HepG2 (cell line): ENCODE data around the gene RARA. TPM values are rescaled to one million over a fixed set of nuclear protein-coding genes. Genes with fewer than 3 reads are reported as not detected.

Experiments used
- ADNP ChIP-seq: sonication (generic); formaldehyde crosslinking; IDR thresholded peaks from 2 replicates; pipeline ENCODE4 v1.4.0; 2020; ENCODE audit warnings: missing genetic modification reagents
- CEBPG ChIP-seq: IDR thresholded peaks from 2 replicates; pipeline ENCODE4 v1.6.1; 2016
- NR2F1 ChIP-seq, 2 experiments: fragments of 450-650 bp in 1 of 2; formaldehyde crosslinking in 1 of 2; IDR thresholded peaks; 2 replicates each; pipeline versions ENCODE4 v1.5.0 to v1.6.1; 2016 to 2020; ENCODE audit warnings: mild to moderate bottlenecking in 1 of 2, missing compliant biosample characterization in 1 of 2, missing genetic modification reagents in 1 of 2, moderate library complexity in 1 of 2
- PAF1 ChIP-seq: IDR thresholded peaks from 2 replicates; pipeline ENCODE4 v1.6.1; 2016; ENCODE audit warnings: missing genetic modification reagents, missing compliant biosample characterization
- PRDM4 ChIP-seq: sonication (generic); formaldehyde crosslinking; IDR thresholded peaks from 2 replicates; pipeline ENCODE4 v1.9.0; 2021; ENCODE audit warnings: missing genetic modification reagents, borderline replicate concordance
- RNF2 ChIP-seq: fragments of 450-650 bp; conservative IDR thresholded peaks from 2 replicates; pipeline ENCODE4 v1.6.1; 2016; ENCODE audit warnings: low read depth
- STAG1 ChIP-seq: sonication (generic); formaldehyde crosslinking; IDR thresholded peaks from 2 replicates; pipeline ENCODE4 v1.4.0; 2020; ENCODE audit warnings: missing genetic modification reagents
- ZNF18 ChIP-seq: sonication (generic); formaldehyde crosslinking; IDR thresholded peaks from 2 replicates; pipeline ENCODE4 v1.8.0; 2022; ENCODE audit warnings: mild to moderate bottlenecking, missing genetic modification reagents; ENCODE audit not compliant: insufficient replicate concordance
- ZNF331 ChIP-seq: sonication (generic); formaldehyde crosslinking; IDR thresholded peaks from 2 replicates; pipeline ENCODE4 v1.4.0; 2020; ENCODE audit warnings: missing genetic modification reagents
- ZNF674 ChIP-seq: sonication (generic); formaldehyde crosslinking; IDR thresholded peaks from 2 replicates; pipeline ENCODE4 v1.5.0; 2020; ENCODE audit warnings: low read depth, mild to moderate bottlenecking, missing genetic modification reagents
- ZNF709 ChIP-seq: sonication (generic); formaldehyde crosslinking; IDR thresholded peaks from 2 replicates; pipeline ENCODE4 v1.5.0; 2020; ENCODE audit warnings: mild to moderate bottlenecking, missing genetic modification reagents
- polyA plus RNA-seq, 8 experiments: library from polyadenylated mRNA; depleted of rRNA in 3 of 8; stranded (reverse) in 7 of 8; unstranded in 1 of 8; fragments of >200 nt; fragmentation: Illumina TruSeq in 4 of 8; extraction: Trizol in 4 of 8; gene quantifications; 2 replicates each; pipeline versions ENCODE4 v1.2.1 to v1.2.3, GENCODE V29; 2011 to 2016; ENCODE audit warnings: low read depth in 4 of 8, missing spikeins in 1 of 8, mixed read lengths in 1 of 8; ENCODE audit not compliant: insufficient read depth in 1 of 8
- total RNA-seq, 5 experiments: library from RNA; depleted of rRNA; stranded (reverse); fragments of >200 nt; fragmentation: Illumina TruSeq; extraction: Trizol; gene quantifications; 2 replicates each; pipeline ENCODE4 v1.2.3, GENCODE V29; 2016; ENCODE audit warnings: low read depth in 1 of 5
- TF ChIP-seq, protein P1 (sequence below): sonication (generic); formaldehyde crosslinking; IDR thresholded peaks from one replicate; pipeline ENCODE4 v1.5.1; 2020; ENCODE audit warnings: mild to moderate bottlenecking, missing genetic modification reagents; ENCODE audit errors: not compliant biosample characterization
- TF ChIP-seq, protein P2 (sequence below): sonication (generic); formaldehyde crosslinking; conservative IDR thresholded peaks from 2 replicates; pipeline ENCODE4 v1.8.0; 2022; ENCODE audit warnings: low read depth, missing genetic modification reagents

Gene RARA
- total and polyA plus RNA-seq, 2 of the 13 experiments (the other 11 are each of a cell fraction or from before 2014, with no cell fraction given) = 6.4 to 8.6 TPM

- no peak for TF ChIP-seq PRDM4 (CRISPR knock-in tag)
- TF ChIP-seq ZNF331 (CRISPR knock-in tag) = peak; percentile 27
- TF ChIP-seq, protein P1, sequence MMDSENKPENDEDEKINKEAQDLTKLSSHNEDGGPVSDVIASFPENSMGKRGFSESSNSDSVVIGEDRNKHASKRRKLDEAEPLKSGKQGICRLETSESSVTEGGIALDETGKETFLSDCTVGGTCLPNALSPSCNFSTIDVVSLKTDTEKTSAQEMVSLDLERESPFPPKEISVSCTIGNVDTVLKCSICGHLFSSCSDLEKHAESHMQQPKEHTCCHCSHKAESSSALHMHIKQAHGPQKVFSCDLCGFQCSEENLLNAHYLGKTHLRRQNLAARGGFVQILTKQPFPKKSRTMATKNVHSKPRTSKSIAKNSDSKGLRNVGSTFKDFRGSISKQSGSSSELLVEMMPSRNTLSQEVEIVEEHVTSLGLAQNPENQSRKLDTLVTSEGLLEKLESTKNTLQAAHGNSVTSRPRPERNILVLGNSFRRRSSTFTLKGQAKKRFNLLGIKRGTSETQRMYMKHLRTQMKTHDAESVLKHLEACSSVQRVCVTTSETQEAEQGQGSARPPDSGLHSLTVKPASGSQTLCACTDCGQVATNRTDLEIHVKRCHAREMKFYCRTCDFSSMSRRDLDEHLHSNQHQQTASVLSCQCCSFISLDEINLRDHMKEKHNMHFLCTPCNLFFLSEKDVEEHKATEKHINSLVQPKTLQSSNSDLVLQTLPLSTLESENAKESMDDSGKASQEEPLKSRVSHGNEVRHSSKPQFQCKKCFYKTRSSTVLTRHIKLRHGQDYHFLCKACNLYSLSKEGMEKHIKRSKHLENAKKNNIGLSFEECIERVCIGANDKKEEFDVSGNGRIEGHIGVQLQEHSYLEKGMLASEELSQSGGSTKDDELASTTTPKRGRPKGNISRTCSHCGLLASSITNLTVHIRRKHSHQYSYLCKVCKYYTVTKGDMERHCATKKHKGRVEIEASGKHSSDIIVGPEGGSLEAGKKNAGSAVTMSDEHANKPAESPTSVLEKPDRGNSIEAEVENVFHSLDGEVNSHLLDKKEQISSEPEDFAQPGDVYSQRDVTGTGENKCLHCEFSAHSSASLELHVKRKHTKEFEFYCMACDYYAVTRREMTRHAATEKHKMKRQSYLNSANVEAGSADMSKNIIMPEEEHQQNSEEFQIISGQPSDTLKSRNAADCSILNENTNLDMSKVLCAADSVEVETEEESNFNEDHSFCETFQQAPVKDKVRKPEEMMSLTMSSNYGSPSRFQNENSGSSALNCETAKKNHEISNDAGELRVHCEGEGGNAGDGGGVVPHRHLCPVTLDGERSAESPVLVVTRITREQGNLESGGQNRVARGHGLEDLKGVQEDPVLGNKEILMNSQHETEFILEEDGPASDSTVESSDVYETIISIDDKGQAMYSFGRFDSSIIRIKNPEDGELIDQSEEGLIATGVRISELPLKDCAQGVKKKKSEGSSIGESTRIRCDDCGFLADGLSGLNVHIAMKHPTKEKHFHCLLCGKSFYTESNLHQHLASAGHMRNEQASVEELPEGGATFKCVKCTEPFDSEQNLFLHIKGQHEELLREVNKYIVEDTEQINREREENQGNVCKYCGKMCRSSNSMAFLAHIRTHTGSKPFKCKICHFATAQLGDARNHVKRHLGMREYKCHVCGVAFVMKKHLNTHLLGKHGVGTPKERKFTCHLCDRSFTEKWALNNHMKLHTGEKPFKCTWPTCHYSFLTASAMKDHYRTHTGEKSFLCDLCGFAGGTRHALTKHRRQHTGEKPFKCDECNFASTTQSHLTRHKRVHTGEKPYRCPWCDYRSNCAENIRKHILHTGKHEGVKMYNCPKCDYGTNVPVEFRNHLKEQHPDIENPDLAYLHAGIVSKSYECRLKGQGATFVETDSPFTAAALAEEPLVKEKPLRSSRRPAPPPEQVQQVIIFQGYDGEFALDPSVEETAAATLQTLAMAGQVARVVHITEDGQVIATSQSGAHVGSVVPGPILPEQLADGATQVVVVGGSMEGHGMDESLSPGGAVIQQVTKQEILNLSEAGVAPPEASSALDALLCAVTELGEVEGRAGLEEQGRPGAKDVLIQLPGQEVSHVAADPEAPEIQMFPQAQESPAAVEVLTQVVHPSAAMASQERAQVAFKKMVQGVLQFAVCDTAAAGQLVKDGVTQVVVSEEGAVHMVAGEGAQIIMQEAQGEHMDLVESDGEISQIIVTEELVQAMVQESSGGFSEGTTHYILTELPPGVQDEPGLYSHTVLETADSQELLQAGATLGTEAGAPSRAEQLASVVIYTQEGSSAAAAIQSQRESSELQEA (CRISPR knock-in tag) = peak; percentile 81
- TF ChIP-seq STAG1 (CRISPR knock-in tag) = no peak
- no peak for TF ChIP-seq PAF1 (CRISPR knock-in tag)
- TF ChIP-seq ZNF674 (CRISPR knock-in tag) = no peak
- peak; percentile 59 for TF ChIP-seq ZNF18 (CRISPR knock-in tag)
- TF ChIP-seq CEBPG (CRISPR knock-in tag) = peak; percentile 71
- TF ChIP-seq, protein P2, sequence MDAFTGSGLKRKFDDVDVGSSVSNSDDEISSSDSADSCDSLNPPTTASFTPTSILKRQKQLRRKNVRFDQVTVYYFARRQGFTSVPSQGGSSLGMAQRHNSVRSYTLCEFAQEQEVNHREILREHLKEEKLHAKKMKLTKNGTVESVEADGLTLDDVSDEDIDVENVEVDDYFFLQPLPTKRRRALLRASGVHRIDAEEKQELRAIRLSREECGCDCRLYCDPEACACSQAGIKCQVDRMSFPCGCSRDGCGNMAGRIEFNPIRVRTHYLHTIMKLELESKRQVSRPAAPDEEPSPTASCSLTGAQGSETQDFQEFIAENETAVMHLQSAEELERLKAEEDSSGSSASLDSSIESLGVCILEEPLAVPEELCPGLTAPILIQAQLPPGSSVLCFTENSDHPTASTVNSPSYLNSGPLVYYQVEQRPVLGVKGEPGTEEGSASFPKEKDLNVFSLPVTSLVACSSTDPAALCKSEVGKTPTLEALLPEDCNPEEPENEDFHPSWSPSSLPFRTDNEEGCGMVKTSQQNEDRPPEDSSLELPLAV (CRISPR knock-in tag) = no peak
- TF ChIP-seq ZNF709 (CRISPR knock-in tag) = peak; percentile 36; the same call in 1 of the 2 replicates
- no peak for TF ChIP-seq ADNP
- peak in 1 of 2 experiments; percentile 36; a peak in 2 of 4 replicates for TF ChIP-seq NR2F1 (CRISPR knock-in tag; IDR thresholded peaks at IDR 0.05)
- TF ChIP-seq RNF2 = peak; percentile 66; the same call in 1 of the 2 replicates
Measured at GRCh38 chr17:40287494-40288369, 21.2 kb upstream of the RARA start, which contains the start of gene CDC6 (continued).
